Upper lobe of left lung (tissue), 4 donors: ENCODE results near the gene HECTD4.

Experiments
- CTCF ChIP-seq, 6 experiments: fragments of 450-650 bp in 4 of 6; fragments of 200-600 bp in 2 of 6; sonication (generic) in 2 of 6; IDR thresholded peaks; one replicate each; pipeline ENCODE4 v1.5.1; 2016 to 2019; ENCODE audit warnings: antibody characterized with exemption in 6 of 6
- POLR2A ChIP-seq, 4 donors: fragments of 450-650 bp; IDR thresholded peaks; one replicate each; pipeline ENCODE4 v1.5.1; 2016 to 2017; ENCODE audit warnings: antibody characterized with exemption in 4 of 4, mild to moderate bottlenecking in 2 of 4

- no peak for TF ChIP-seq CTCF (IDR thresholded peaks at IDR 0.05)
- TF ChIP-seq POLR2A (IDR thresholded peaks at IDR 0.05): no peak
Measured at GRCh38 chr12:112179916-112180315, 202.3 kb downstream of the HECTD4 start.
